Renal cortical epithelial cell (primary cell): Measurements from ENCODE around the gene CDK9. TPM values are rescaled to one million over a fixed set of nuclear protein-coding genes. Genes with fewer than 3 reads are reported as not detected.

Source experiments
- DNase-seq: peaks from one replicate; pipeline ENCODE4 v3.0.0-alpha.2; 2011; ENCODE audit warnings: low read depth
- total RNA-seq: library from RNA; depleted of rRNA; stranded (reverse); fragments of >200 nt; gene quantifications from 2 replicates; pipeline ENCODE4 v1.2.3, GENCODE V29; 2014

The CDK9 gene
- total RNA-seq, 1 donor from 2014 or later, result 69.1 TPM

DNA sequence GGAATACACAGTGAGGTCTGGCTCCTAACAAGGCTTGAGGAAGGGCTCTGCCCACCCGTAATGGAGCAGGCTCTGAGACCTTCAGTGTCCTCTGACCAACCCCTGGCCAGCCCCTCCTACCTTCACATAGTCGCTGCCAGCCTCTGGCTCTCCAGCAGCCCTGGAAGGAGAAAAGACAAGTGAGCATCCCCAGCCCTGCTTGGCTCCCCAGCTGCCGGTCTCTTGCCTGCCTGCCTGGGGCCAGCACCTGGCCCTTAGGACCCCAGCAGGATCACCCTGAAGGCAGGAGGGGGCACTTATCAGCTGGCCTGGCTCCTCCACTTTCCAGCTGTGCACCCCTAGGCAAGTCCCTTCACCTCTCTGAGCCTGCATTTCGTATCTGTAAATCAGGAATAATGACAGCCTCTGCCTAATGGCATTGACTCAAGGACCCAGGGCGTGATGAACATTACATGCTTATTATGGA is 24.3 kb upstream of the CDK9 start:
- no peak for DNase-seq

DNA sequence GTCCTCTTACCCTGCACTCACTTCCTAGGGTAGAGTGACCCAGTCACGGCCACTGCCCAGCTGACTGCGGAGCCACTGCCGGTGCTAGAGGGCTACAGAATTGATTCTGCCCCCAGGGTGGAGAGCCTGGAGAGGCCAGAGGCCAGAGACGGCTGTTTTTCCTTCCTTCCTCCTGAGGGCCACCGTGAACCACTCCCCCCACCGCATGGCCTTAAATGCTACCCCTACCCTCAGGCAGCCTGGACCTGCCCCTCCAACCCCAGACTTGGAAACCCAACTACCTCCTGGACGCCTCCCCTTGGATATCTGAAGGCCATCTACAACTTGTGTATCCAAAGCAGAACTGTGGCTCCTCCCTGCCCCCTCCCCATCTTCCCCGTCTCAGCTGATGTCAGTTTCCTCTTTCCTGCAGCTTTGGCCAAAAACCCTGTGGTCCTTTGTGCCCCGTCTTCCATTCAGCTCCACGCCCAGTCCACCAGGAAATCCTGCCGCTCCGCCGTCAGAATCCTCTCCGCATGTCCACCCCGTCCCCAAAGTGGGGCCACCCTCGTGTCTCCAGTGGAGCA is 23.6 kb upstream of the CDK9 start:
- no peak for DNase-seq

- DNase-seq, result no peak
Measured at GRCh38 chr9:127763918-127764384, 21.9 kb upstream of the CDK9 start.

DNA sequence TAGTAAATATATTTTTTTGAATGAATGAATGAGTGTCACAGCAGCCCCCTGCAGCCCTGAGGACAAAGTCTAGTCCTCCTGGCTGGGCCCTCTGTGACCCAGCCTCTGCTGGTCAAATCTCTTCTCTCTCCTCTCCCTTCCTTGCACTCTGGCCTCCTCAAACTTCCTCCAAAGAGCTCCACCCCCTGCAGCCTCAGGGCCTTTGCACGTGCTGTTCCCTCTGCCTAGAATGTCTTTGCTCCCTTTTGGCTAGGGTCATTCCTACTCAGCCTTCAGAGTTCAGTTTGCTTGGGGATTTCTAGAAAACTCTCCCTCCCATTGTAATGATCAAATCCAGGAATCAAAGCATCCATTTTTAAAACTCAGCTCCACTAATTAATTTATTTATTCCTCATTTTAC is 20.4 kb upstream of the CDK9 start:
- no peak for DNase-seq

- no peak for DNase-seq
Measured at GRCh38 chr9:127767410-127767809, 18.4 kb upstream of the CDK9 start.

DNA sequence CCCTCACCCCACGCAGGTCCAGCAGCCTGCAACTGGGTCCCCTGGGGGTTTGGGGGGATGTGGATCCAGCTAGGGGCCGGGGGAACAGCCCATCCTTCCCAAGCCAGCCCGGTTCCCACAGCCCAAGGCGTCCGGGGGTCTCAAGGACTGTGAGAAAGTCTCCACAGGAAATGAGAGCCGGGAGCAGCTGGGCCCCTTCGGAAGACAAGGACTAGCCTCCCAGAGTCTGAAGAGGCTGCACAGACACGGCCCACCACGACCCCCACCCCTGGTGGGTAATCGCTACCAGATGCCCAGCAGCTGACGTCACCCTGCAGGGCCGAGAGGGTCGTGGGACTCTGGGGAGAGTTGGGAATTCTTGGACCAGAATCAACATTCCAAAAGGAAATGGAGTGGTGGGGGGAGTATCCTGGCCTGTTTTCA is 17.9 kb upstream of the CDK9 start:
- no peak for DNase-seq

GRCh38 chr9:127768698-127769097 is 17.1 kb upstream of the CDK9 start:
- no peak for DNase-seq

GRCh38 chr9:127769101-127769500 is 16.7 kb upstream of the CDK9 start:
- no peak for DNase-seq

DNA sequence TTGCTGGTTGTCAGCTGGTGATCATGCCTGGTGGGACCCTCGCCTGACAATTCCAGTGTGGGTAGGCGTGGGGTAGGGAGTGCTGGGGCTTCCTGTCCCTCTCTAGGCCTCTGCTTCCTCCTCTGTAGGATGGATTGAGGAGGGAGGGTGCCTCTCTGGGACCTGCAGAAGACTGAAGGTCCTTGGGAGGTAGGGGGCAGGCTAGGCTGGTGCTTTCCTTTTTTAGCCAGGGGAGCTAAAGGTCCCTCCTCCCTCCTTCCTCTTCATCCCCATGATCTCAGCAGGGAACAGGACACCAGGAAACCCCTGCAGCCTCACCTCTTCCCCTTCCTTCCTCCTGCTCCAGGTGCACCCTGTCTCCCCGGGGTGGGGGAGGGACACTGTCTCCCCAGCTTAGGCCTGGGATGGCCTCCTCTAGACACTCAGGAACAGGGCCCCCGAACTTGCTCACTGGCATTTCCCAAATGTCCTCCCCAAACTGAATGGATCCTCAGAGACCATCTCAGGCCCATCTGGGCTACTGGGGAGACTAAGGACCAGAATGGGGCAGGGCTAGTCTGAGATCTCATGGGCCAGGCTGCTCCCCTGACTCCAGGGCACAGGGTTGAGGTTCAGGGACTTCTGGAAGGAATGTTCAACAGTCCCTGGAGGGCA is 15.8 kb upstream of the CDK9 start:
- DNase-seq, result no peak

DNA sequence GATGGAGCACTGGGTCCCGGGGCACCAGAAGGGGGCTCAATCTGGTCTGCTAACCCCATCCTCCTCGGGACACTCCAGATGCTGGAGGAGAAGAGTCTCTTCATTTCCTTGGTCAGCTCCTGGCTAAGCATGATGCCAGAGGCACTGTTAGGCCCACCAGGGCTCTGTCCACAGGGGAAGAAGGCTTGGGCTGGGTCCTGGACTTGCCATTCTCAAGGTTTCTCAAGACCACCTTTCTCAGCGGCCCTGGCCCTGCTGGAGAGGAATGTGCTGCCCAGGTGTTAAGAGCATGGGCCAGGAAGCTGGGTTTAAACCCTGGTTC is 15.3 kb upstream of the CDK9 start:
- DNase-seq, result no peak

DNA sequence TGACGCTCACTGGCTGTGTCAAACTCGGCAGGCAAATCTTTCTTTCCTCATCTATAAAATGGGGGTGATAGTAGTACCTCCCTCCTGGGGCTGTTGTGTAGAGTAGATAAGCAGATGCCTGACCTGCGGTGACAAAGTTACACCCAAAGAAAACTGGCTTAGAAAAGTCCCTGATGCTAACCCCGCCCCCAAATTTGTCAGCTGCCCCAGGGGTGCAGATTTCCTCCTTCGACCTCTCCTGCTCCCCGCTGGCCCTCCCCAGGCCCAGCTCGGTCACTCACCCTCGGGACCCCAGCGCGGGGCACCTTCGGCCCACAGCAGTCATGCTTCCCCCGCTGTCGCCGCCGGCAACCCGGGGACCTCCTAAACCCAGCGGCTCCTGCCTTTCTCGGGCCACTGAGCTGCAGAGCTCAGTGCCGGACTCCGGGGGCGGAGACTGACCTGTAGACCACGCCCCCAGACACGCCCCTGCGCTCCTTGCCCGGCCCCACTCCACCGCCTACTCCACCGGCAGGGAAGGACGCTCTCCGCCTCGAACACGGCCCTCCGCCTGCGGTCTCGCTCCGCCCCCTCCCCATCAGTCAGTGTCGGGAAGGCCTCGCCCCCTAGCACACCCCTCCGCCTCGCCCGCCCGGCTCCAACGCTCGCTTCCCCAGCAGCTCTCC is 14.8 kb upstream of the CDK9 start:
- DNase-seq, result peak; percentile 90

DNA sequence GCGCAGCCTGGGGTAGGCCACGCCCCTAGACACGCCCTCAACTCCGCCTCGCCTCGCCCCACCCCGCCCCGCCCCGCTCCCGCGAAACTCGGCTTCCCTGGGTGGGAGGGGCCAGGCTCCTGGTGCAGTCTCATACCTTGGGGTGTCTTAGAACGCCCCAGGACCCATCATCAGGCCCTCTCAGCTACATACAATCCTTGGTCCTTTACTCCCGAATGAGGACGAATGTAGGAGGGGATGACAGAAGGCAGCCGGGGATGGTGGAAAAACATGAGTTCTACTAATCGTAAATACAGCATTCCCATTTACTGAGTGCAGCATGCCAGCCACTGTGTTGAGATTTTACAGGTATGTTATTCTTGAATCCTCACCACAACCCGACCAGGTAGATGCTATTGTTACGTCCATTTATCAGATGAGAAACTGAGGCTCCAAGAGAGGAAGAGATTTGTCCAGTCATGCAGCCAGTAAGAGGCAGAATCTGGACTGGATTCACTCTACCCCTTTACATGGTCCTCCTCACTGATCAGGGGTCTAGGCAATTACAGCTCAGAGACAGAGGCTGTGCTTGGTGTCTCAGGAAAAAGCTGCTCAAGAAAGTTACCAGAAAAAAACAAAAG is 14.2 kb upstream of the CDK9 start:
- DNase-seq, result peak; percentile 8

DNA sequence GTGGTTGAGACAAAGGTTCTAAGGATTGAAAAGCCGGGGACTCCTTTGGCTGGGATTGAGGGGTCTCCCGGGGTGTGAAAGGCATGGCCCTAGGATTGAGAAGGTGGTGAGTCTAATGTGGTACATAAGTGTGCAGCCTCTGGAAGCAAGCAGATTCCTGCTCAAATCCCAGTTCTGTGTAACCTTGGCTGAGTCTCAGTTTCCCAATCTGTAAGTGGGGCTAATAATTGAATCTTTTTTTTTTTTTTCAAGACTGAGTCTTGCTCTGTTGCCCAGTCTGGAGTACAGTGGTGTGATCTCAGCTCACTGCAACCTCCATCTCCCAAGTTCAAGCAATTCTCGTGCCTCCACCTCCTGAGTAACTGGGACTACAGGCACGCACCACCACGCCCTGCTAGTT is 13.2 kb upstream of the CDK9 start:
- no peak for DNase-seq

DNA sequence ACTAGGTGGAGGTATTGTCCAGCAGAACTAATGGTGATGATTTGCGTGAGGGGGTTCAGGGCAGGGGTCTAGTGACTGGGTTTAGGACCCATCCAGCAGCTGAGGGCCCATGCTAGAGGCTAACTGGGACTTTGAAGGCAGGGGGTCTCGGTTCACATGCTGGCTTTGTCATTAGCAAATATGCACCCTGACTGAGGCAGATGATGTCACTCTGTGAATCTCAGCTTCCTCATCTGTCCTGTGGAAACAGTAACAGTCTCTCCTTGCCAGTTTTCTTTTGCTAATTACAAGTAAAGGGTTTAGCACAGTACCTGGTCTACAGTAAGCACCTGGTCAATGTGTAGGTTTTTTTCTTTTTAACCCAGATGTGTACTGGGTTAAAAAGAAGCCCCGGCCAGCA is 12.6 kb upstream of the CDK9 start:
- no peak for DNase-seq

- DNase-seq, result no peak
Measured at GRCh38 chr9:127773981-127774380, 11.9 kb upstream of the CDK9 start.

GRCh38 chr9:127776195-127776923 is 9.5 kb upstream of the CDK9 start:
- DNase-seq, result no peak

DNA sequence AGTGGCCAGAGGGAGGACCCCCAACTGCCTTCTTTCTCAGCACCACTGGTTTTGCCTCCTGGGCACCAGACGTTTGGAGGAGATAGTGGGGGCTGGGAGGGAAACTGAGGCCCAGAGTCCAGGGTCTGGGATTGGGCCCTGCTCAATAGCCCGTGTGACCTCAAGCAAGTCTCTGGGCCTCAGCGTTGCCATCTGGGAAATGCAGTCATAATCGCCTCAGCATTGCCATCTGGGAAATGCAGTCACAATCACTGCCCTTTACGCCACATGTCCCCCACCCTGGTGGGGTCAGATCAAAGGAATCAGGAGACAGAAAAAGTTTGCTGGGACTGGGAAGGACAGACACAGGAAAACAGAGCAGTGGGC is 8.9 kb upstream of the CDK9 start:
- DNase-seq, result no peak

DNA sequence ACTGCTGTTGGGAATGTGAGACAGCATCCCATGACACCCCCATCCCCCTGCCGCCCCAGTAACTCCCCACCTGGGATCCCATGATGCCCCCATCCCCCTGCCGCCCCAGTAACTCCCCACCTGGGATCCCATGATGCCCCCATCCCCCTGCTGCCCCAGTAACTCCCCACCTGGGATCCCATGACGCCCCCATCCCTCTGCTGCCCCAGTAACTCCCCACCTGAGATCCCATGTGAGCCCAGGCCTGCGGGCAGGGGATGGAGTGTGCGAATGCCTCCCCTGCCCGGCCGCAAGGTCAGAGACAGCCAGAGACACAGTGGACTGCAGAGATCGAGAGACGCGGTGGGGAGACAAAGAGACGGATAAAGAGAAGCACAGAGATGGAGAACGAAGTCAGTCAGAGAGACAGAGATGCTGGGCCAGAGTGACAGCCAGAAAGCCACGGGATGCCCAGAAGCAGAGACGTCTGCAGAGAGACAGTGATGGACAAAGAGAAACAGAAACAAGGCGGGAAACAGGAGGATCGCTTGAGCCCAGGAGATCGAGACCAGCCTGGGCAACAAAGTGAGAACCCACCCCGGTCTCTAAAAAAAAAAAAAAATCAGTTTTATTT is 8.4 kb upstream of the CDK9 start:
- no peak for DNase-seq

GRCh38 chr9:127778280-127779135 is 7.3 kb upstream of the CDK9 start, which contains the start of gene SH2D3C:
Gene SH2D3C, minus strand, starts transcription at chr9:127778666. Its CDS starts 39 bp downstream, at chr9:127778627.
- no peak for DNase-seq

- DNase-seq, result no peak
Measured at GRCh38 chr9:127779136-127779981, 6.5 kb upstream of the CDK9 start.
